Measurements from ENCODE around the gene CSF2RB. TPM values are rescaled to one million over a fixed set of nuclear protein-coding genes. Genes with fewer than 3 reads are reported as not detected.

Gene CSF2RB
- total and polyA plus RNA-seq, 11 donors, result 0.69 to 39.4 (median 2.3) TPM

DNA sequence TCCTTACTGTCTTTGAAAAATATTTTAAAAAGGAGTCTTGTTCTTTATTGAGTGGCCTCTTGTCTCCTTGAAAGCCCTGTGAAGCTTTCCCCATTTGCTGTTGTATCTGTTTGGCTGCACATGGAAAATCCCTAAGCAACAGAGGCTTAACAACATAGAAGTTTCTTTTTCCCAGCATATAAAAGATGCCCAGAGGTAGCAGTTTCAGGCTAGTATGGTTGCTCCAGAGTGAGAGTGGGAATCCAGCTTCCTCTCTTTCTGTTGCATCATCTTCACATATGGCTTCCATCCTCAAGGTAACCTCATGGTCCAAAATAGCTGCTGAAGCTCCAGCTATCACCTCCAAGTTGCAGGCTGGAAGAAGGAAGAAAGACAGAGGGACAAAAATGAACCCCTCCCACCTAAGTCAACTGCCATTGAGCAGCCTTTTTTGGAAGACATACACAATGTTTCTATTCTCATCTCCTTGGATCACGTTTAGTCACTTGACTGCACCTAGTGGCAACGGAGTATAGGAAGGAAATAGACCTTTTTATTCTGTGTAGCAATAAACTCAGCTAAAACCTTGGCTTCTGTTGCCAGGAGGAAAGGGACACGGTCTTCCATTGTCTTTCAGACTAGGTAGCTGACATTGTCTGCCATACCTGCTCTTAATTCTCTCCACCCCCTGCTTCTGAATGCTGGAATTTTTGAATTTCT, 5.3 kb downstream of the CSF2RB start:
- Histone ChIP-seq H3K27me3 (peaks cover 0 to 14% (median 4%) of the 10 kb centered on the region in 9 donors), H3K27ac (no peak overlapping the region), H3K9me3 (peaks cover 0 to 6% (median 0%) of the 10 kb centered on the region in 12 donors), H3K4me1 (peaks cover 0 to 66% (median 0%) of the 10 kb centered on the region in 12 donors), H3K36me3 (peaks cover 0 to 25% (median 0%) of the 10 kb centered on the region in 9 donors), H3K4me3 (no peak overlapping the region)
- ATAC-seq, result no peak
- 53 to 65% (median 59%) methylated on average over 3 of the region's 3 CpGs for WGBS, 4 donors
- DNase-seq, result no peak
- TF ChIP-seq, protein P1, sequence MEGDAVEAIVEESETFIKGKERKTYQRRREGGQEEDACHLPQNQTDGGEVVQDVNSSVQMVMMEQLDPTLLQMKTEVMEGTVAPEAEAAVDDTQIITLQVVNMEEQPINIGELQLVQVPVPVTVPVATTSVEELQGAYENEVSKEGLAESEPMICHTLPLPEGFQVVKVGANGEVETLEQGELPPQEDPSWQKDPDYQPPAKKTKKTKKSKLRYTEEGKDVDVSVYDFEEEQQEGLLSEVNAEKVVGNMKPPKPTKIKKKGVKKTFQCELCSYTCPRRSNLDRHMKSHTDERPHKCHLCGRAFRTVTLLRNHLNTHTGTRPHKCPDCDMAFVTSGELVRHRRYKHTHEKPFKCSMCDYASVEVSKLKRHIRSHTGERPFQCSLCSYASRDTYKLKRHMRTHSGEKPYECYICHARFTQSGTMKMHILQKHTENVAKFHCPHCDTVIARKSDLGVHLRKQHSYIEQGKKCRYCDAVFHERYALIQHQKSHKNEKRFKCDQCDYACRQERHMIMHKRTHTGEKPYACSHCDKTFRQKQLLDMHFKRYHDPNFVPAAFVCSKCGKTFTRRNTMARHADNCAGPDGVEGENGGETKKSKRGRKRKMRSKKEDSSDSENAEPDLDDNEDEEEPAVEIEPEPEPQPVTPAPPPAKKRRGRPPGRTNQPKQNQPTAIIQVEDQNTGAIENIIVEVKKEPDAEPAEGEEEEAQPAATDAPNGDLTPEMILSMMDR (IDR thresholded peaks at IDR 0.05), result no peak
- TF ChIP-seq POLR2A (IDR thresholded peaks at IDR 0.05), result no peak
- intact Hi-C loops (cut with DNase I), result no loop called here

DNA sequence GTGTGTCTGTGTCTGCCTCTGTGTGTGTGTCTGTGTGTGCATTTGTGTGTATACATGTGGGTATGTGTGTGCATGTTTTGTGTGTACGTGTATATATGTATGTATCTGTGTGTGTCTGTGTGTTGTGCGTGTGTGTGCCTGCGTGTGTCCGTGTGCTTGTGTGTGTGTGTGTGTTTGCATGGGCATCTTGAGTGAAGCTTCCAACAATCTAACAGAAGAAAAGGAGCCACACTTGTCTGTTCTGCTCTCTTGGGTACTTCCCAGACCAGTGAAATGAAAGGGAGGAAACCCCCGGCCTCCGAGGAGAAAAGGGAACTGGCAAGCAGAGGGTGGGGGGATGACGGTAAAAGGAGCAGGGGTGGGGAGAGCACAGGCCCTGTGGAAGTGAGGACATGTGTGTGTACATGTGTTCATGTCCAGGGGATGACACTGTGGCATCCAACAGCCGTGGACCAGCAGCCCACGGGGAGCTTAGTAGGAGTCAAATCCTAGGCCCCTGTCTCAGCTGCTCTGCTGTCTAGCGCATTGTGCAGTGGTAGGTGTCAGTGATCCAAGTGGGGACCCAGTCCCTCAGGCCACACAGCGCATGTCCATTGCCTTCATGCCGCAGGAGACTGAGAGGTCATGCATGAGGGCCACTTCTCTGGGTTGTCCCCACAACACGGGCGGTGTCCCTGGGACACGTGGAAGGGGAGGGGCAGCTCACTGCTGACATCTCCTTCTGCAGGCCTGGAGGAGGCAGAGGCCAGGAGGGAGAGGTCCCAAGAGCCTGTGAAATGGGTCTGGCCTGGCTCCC, 8.1 kb downstream of the CSF2RB start:
- H3K9me3 ChIP-seq, result peaks cover 0 to 6% (median 0%) of the 10 kb centered on the region in 12 donors
- H3K4me3 ChIP-seq, result no peak overlapping the region
- peak overlapping the region in 1 of 12 donors; percentile 67 for H3K27ac ChIP-seq
- intact Hi-C loops (cut with DNase I), result no loop called here
- no peak for TF ChIP-seq POLR2A (IDR thresholded peaks at IDR 0.05)
- TF ChIP-seq, protein P1 (IDR thresholded peaks at IDR 0.05), result no peak
- peak in 3 of 4 donors; percentile 26 to 70 (median 63) for ATAC-seq
- peaks cover 0 to 37% (median 4%) of the 10 kb centered on the region in 9 donors for H3K27me3 ChIP-seq
- peaks cover 0 to 48% (median 0%) of the 10 kb centered on the region in 12 donors for H3K4me1 ChIP-seq
- 52 to 69% (median 56%) methylated on average over 8 to 15 of the region's 15 CpGs for WGBS, 4 donors
- no peak for DNase-seq
- H3K36me3 ChIP-seq, result peaks cover 0 to 48% (median 0%) of the 10 kb centered on the region in 9 donors

DNA sequence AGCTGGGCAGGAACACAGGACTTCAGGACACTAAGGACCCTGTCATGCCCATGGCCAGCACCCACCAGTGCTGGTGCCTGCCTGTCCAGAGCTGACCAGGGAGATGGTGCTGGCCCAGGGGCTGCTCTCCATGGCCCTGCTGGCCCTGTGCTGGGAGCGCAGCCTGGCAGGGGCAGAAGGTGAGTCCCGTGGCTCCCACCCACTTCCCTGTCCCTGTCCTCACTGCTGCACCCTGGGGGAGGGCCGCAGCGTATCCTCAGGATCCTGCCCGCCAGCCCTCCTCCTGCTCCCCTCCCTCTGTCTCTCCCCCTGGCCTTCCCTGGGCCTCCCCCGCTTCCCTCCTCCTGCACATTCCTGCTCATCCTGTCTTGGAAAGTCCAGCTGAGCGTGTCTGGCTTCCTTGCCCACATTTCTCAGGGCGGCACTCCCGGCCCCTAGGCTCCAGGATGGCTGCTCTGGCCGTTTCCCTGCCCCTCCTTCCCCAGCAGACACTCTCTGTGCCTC, 8.7 kb downstream of the CSF2RB start:
- Histone ChIP-seq H3K4me1 (peaks cover 0 to 44% (median 0%) of the 10 kb centered on the region in 12 donors), H3K9me3 (peaks cover 0 to 6% (median 0%) of the 10 kb centered on the region in 12 donors), H3K27ac (peak overlapping the region in 1 of 12 donors; percentile 63), H3K36me3 (peaks cover 0 to 54% (median 0%) of the 10 kb centered on the region in 9 donors), H3K4me3 (no peak overlapping the region), H3K27me3 (peaks cover 0 to 42% (median 6%) of the 10 kb centered on the region in 9 donors)
- intact Hi-C loops (cut with DNase I), result no loop called here
- TF ChIP-seq, protein P1 (IDR thresholded peaks at IDR 0.05), result no peak
- no peak for TF ChIP-seq POLR2A (IDR thresholded peaks at IDR 0.05)
- 20 to 31% (median 28%) methylated on average over 10 of the region's 10 CpGs for WGBS, 4 donors
- peak in 1 of 4 donors; percentile 33 for ATAC-seq
- no peak for DNase-seq

DNA sequence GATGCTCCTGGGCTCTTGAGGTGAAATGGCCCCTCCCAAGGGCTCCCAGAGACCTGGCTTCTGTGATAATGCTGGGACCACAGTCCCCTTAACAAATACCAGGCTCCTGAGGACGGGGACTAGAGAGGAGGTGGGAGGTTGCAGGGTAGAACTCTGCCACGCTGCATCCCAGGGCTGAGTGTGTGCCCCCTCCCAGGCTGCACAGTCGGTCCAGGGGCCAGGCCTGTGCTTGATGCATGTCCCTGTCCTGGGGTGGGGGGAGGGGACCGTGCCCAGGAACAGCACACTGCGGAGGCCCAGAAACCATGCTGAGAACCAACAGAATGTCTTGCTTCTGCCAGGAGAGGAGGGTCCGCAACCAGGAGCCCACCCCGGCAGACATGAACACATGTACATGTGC, 9.3 kb downstream of the CSF2RB start:
- DNase-seq, result no peak
- Histone ChIP-seq H3K4me1 (peaks cover 0 to 44% (median 0%) of the 10 kb centered on the region in 12 donors), H3K27ac (no peak overlapping the region), H3K9me3 (peaks cover 0 to 6% (median 0%) of the 10 kb centered on the region in 12 donors), H3K4me3 (no peak overlapping the region), H3K27me3 (peaks cover 0 to 42% (median 6%) of the 10 kb centered on the region in 9 donors), H3K36me3 (peaks cover 0 to 60% (median 0%) of the 10 kb centered on the region in 9 donors)
- ATAC-seq, result no peak
- intact Hi-C loops (cut with DNase I), result no loop called here
- no peak for TF ChIP-seq POLR2A (IDR thresholded peaks at IDR 0.05)
- TF ChIP-seq, protein P1 (IDR thresholded peaks at IDR 0.05), result no peak
- WGBS, 4 donors, result 20 to 100% (median 70%) methylated on average over 2 to 7 of the region's 7 CpGs
